ENCODE measurements around the gene FAM83B. TPM values are rescaled to one million over a fixed set of nuclear protein-coding genes. Genes with fewer than 3 reads are reported as not detected.

FAM83B gene
- total and polyA plus RNA-seq, 2 of the 13 experiments (the other 11 are each of a cell fraction or from before 2014, with no cell fraction given) = not detected

DNA sequence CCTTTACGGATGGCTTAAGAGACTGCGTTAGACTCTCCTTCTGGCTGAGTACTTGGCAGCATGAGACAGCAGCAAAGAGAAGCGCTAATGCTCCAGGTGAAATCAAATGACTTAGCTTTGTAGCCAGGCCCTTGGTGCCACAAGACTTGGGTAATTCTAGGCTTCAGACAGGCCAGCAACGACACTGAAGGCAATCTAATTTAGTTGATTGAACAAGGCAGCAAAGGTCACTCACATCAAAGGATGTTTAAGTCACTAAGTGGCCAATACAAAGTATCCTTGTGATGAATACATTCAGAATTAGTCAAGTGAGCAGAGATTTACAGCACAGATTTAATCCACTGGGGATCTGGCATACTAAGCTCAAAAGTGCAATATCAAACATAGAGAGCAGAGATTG is 113.2 kb downstream of the FAM83B start:
- Histone ChIP-seq H3K27ac (ENCODE audit: extremely low read length, insufficient read depth, low read length) (no peak overlapping the region), H3K4me3 (replicated peaks in 1 of 3; ENCODE audit: insufficient read depth in 1 of 3, low read depth in 2 of 3, low read length in 3 of 3) (no peak overlapping the region), H3K9me3 (ENCODE audit: low read length) (no peaks in the 10 kb centered on the region), H3K79me2 (ENCODE audit: insufficient read depth, low read length) (no peaks in the 10 kb centered on the region), H3K4me1 (ENCODE audit: insufficient read depth, low read length) (no peaks in the 10 kb centered on the region), H2AFZ (ENCODE audit: low read length) (no peak overlapping the region), H3K36me3 (replicated peaks in 1 of 2; ENCODE audit: control insufficient read depth in 1 of 2, insufficient read depth in 2 of 2, low read length in 2 of 2) (no peaks in the 10 kb centered on the region), H3K4me2 (ENCODE audit: low read depth, low read length) (no peak overlapping the region), H4K20me1 (ENCODE audit: insufficient read depth, low read length) (no peaks in the 10 kb centered on the region), H3K27me3 (ENCODE audit: control insufficient read depth in 1 of 2, insufficient read depth in 2 of 2, low read length in 2 of 2) (no peaks in the 10 kb centered on the region), H3K9ac (ENCODE audit: insufficient read depth, low read depth, low read length) (no peak overlapping the region)
- CTCF ChIA-PET (ENCODE audit: low intra/inter-chr PET ratio, low total read pairs) = no interaction called here
- POLR2A ChIA-PET = no interaction called here
- FAIRE-seq (no peak), DNase-seq (ENCODE audit: low spot score) (no peak), ATAC-seq (no peak)
- intact Hi-C loops (cut with micrococcal nuclease; ENCODE audit: unreplicated experiment) = no loop called here
- in situ Hi-C loops (cut with HindIII; ENCODE audit: extremely low pct_ligation_motif_present, low pct_unique_long_range_greater_than_20kb) = no loop called here
- WGBS (ENCODE audit: low lambda C conversion rate) = 47% methylated on average over 4 of the region's 4 CpGs
- BruUV-seq (replicated peaks) = no TSS peak
- TF ChIP-seq ZSCAN31 (CRISPR knock-in tag; IDR thresholded peaks at IDR 0.05; ENCODE audit: low read depth) (no peak), ZMYM3 (CRISPR knock-in tag; IDR thresholded peaks at IDR 0.05) (no peak), RBFOX2 (IDR thresholded peaks at IDR 0.05; ENCODE audit: low read depth, low read length) (no peak), ELF4 (CRISPR knock-in tag; IDR thresholded peaks at IDR 0.05; ENCODE audit: borderline replicate concordance) (no peak), AKAP8 (CRISPR knock-in tag; IDR thresholded peaks at IDR 0.05) (no peak), ZNF746 (CRISPR knock-in tag; IDR thresholded peaks at IDR 0.05) (no peak), XRCC5 (optimal IDR thresholded peaks at IDR 0.05; ENCODE audit: low read length) (no peak), KDM5B (CRISPR knock-in tag; IDR thresholded peaks at IDR 0.05; ENCODE audit: borderline replicate concordance) (no peak), KLF11 (CRISPR knock-in tag; IDR thresholded peaks at IDR 0.05) (no peak)
- TF ChIP-seq, protein P1, sequence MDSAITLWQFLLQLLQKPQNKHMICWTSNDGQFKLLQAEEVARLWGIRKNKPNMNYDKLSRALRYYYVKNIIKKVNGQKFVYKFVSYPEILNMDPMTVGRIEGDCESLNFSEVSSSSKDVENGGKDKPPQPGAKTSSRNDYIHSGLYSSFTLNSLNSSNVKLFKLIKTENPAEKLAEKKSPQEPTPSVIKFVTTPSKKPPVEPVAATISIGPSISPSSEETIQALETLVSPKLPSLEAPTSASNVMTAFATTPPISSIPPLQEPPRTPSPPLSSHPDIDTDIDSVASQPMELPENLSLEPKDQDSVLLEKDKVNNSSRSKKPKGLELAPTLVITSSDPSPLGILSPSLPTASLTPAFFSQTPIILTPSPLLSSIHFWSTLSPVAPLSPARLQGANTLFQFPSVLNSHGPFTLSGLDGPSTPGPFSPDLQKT (CRISPR knock-in tag; IDR thresholded peaks at IDR 0.05; ENCODE audit: borderline replicate concordance) = no peak
- TF ChIP-seq, protein P2, sequence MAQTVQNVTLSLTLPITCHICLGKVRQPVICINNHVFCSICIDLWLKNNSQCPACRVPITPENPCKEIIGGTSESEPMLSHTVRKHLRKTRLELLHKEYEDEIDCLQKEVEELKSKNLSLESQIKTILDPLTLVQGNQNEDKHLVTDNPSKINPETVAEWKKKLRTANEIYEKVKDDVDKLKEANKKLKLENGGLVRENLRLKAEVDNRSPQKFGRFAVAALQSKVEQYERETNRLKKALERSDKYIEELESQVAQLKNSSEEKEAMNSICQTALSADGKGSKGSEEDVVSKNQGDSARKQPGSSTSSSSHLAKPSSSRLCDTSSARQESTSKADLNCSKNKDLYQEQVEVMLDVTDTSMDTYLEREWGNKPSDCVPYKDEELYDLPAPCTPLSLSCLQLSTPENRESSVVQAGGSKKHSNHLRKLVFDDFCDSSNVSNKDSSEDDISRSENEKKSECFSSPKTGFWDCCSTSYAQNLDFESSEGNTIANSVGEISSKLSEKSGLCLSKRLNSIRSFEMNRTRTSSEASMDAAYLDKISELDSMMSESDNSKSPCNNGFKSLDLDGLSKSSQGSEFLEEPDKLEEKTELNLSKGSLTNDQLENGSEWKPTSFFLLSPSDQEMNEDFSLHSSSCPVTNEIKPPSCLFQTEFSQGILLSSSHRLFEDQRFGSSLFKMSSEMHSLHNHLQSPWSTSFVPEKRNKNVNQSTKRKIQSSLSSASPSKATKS (CRISPR knock-in tag; IDR thresholded peaks at IDR 0.05) = no peak
- TF ChIP-seq, protein P3, sequence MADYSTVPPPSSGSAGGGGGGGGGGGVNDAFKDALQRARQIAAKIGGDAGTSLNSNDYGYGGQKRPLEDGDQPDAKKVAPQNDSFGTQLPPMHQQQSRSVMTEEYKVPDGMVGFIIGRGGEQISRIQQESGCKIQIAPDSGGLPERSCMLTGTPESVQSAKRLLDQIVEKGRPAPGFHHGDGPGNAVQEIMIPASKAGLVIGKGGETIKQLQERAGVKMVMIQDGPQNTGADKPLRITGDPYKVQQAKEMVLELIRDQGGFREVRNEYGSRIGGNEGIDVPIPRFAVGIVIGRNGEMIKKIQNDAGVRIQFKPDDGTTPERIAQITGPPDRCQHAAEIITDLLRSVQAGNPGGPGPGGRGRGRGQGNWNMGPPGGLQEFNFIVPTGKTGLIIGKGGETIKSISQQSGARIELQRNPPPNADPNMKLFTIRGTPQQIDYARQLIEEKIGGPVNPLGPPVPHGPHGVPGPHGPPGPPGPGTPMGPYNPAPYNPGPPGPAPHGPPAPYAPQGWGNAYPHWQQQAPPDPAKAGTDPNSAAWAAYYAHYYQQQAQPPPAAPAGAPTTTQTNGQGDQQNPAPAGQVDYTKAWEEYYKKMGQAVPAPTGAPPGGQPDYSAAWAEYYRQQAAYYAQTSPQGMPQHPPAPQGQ (CRISPR knock-in tag; IDR thresholded peaks at IDR 0.05; ENCODE audit: borderline replicate concordance) = no peak
- TF ChIP-seq, protein P4, sequence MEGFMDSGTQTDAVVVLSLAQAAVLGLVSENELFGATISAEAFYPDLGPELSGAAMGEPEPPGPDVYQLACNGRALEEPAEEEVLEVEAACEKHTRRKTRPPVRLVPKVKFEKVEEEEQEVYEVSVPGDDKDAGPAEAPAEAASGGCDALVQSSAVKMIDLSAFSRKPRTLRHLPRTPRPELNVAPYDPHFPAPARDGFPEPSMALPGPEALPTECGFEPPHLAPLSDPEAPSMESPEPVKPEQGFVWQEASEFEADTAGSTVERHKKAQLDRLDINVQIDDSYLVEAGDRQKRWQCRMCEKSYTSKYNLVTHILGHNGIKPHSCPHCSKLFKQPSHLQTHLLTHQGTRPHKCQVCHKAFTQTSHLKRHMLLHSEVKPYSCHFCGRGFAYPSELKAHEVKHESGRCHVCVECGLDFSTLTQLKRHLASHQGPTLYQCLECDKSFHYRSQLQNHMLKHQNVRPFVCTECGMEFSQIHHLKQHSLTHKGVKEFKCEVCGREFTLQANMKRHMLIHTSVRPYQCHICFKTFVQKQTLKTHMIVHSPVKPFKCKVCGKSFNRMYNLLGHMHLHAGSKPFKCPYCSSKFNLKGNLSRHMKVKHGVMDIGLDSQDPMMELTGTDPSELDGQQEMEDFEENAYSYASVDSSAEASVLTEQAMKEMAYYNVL (CRISPR knock-in tag; IDR thresholded peaks at IDR 0.05; ENCODE audit: borderline replicate concordance) = no peak
- TF ChIP-seq, protein P5, sequence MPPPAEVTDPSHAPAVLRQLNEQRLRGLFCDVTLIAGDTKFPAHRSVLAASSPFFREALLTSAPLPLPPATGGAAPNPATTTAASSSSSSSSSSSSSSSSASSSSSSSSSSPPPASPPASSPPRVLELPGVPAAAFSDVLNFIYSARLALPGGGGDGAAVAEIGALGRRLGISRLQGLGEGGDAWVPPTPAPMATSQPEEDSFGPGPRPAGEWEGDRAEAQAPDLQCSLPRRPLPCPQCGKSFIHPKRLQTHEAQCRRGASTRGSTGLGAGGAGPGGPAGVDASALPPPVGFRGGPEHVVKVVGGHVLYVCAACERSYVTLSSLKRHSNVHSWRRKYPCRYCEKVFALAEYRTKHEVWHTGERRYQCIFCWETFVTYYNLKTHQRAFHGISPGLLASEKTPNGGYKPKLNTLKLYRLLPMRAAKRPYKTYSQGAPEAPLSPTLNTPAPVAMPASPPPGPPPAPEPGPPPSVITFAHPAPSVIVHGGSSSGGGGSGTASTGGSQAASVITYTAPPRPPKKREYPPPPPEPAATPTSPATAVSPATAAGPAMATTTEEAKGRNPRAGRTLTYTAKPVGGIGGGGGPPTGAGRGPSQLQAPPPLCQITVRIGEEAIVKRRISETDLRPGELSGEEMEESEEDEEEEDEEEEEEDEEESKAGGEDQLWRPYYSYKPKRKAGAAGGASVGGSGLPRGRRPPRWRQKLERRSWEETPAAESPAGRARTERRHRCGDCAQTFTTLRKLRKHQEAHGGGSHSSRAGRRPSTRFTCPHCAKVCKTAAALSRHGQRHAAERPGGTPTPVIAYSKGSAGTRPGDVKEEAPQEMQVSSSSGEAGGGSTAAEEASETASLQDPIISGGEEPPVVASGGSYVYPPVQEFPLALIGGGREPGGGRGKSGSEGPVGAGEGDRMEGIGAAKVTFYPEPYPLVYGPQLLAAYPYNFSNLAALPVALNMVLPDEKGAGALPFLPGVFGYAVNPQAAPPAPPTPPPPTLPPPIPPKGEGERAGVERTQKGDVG (CRISPR knock-in tag; IDR thresholded peaks at IDR 0.05; ENCODE audit: borderline replicate concordance) = no peak

Measured in HepG2 (cell line).